Measurements from ENCODE around the gene HTR3C. TPM values are rescaled to one million over a fixed set of nuclear protein-coding genes. Genes with fewer than 3 reads are reported as not detected.

HTR3C gene
- total RNA-seq, 6 donors from 2014 or later = 0.23 to 2.4 (median 1.5) TPM; not detected in 2

DNA sequence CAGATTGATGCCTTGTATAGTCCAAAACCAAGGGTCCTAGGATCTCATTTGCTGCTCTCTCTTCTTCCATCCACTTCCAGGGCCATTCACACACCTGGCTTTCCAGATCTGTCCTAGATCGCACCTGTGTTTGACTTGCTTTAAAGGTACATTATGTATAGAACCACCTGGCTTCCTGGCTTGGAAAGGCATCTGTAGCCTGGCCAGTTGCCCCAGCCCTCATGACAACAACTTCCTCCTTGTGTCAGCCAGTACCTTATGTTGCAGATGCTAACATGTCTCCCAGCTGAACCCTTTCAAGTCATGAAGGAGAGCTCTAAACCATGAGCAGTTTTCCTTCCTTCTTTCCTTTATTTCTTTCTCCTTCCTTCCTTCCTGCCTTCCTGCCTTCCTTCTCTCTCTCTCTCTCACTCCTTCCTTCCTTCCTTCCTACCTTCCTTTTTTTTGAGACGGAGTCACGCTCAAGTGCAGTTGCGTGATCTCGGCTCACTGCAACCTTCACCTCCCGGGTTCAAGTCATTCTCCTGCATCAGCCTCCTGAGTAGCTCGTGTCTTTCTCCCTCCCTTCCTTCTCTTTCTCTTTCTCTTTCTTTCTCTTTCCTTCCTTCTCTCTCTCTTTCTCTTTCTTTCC, 2.5 kb upstream of the HTR3C start:
- Histone ChIP-seq H3K9me3 (no peaks in the 10 kb centered on the region), H3K27ac (no peak overlapping the region), H3K4me3 (no peak overlapping the region), H3K36me3 (no peaks in the 10 kb centered on the region), H3K4me1 (no peaks in the 10 kb centered on the region), H3K27me3 (no peaks in the 10 kb centered on the region)
- WGBS, 2 donors = 69 to 83% methylated on average over 7 of the region's 7 CpGs
- ATAC-seq (ENCODE audit: low FRiP score in 2 of 2) (no peak), DNase-seq (peak in 1 of 2 donors; percentile 32)
- TF ChIP-seq CTCF (IDR thresholded peaks at IDR 0.05) = no peak
- TF ChIP-seq POLR2A (IDR thresholded peaks at IDR 0.05) = no peak
- TF ChIP-seq EP300 (IDR thresholded peaks at IDR 0.05) = no peak
- TF ChIP-seq POLR2AphosphoS5 (IDR thresholded peaks at IDR 0.05) = no peak

DNA sequence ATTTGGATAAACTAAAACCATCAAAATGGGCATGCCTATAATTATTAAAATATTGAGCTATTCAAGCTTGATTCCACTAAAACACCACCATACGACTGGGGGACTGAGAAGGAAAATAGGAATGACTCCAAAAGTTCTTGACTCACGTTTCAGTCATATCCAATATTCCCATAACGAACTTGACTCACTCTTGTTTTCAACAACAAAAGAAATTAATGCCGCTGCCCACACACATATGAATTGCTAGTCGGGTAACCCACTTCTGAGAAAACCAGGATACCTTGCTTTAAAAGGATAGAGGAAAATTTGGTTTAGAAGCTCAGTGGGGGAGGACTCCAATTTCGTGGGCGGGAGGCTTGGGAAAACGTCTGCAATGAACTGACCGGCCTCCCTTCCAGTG, 5.2 kb downstream of the HTR3C start:
- Histone ChIP-seq H3K4me1 (no peaks in the 10 kb centered on the region), H3K9me3 (no peaks in the 10 kb centered on the region), H3K27me3 (no peaks in the 10 kb centered on the region), H3K27ac (no peak overlapping the region), H3K36me3 (no peaks in the 10 kb centered on the region), H3K4me3 (no peak overlapping the region)
- WGBS, 2 donors = 79 to 80% methylated on average over 9 of the region's 9 CpGs
- DNase-seq (no peak), ATAC-seq (ENCODE audit: low FRiP score in 2 of 2) (no peak)
- no peak for TF ChIP-seq POLR2A (IDR thresholded peaks at IDR 0.05)
- no peak for TF ChIP-seq CTCF (IDR thresholded peaks at IDR 0.05)
- TF ChIP-seq EP300 (IDR thresholded peaks at IDR 0.05) = no peak
- no peak for TF ChIP-seq POLR2AphosphoS5 (IDR thresholded peaks at IDR 0.05)

DNA sequence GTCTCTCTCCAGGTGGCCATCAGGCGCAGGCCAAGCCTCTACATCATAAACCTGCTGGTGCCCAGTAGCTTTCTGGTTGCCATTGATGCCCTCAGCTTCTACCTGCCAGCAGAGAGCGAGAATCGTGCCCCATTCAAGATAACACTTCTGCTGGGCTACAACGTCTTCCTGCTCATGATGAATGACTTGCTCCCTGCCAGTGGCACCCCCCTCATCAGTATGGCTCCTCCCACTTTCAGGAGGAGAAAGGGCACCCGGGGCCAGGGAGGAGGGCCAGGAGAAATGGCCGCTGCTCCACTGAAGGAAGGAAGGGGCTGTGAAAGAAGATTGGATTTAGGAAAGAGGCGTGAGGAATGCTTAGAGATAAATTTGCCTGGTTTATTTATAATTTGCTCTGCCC, 6.6 kb downstream of the HTR3C start:
- TF ChIP-seq POLR2AphosphoS5 (IDR thresholded peaks at IDR 0.05) = no peak
- TF ChIP-seq CTCF (IDR thresholded peaks at IDR 0.05) = no peak
- TF ChIP-seq EP300 (IDR thresholded peaks at IDR 0.05) = no peak
- TF ChIP-seq POLR2A (IDR thresholded peaks at IDR 0.05) = no peak

GRCh38 chr3:184062637-184063036, 9.8 kb downstream of the HTR3C start:
- H3K9me3 ChIP-seq = no peaks in the 10 kb centered on the region
- DNase-seq (no peak), ATAC-seq (ENCODE audit: low FRiP score in 2 of 2) (no peak)
- no peak overlapping the region for H3K27ac ChIP-seq
- no peaks in the 10 kb centered on the region for H3K36me3 ChIP-seq
- no peak for TF ChIP-seq CTCF (IDR thresholded peaks at IDR 0.05)
- TF ChIP-seq POLR2A (IDR thresholded peaks at IDR 0.05) = no peak
- no peak for TF ChIP-seq POLR2AphosphoS5 (IDR thresholded peaks at IDR 0.05)
- TF ChIP-seq EP300 (IDR thresholded peaks at IDR 0.05) = no peak
- H3K27me3 ChIP-seq = no peaks in the 10 kb centered on the region
- H3K4me3 ChIP-seq = no peak overlapping the region
- H3K4me1 ChIP-seq = peaks cover 0 to under 1% (median 0%) of the 10 kb centered on the region in 4 donors

More for the DNA sequence above, 6.6 kb downstream of the HTR3C start:
- no peak overlapping the region for H3K27ac ChIP-seq
- H3K9me3 ChIP-seq = no peaks in the 10 kb centered on the region
- H3K4me3 ChIP-seq = no peak overlapping the region
- WGBS, 2 donors = 48 to 51% methylated on average over 7 of the region's 7 CpGs
- no peak for ATAC-seq (ENCODE audit: low FRiP score in 2 of 2)
- no peaks in the 10 kb centered on the region for H3K4me1 ChIP-seq
- no peaks in the 10 kb centered on the region for H3K36me3 ChIP-seq
- DNase-seq = no peak
- H3K27me3 ChIP-seq = no peaks in the 10 kb centered on the region

DNA sequence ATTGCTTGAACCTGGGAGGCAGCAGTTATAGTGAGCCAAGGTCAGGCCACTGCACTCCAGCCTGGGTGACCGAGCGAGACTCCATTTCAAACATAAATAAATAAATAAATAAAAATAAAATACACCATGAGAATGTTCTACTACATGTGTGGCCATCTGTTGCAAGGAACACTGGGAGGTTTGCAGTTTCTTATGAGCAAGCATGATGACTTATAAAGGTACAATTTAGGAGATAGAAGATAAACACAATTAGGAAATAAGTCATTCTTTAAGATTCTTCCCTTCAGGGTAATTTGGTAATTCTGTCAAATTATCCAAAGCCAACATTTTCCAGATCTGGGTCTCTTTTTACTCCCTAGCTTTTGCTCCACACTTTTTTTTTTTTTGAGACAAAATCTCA, 13.4 kb downstream of the HTR3C start:
- Histone ChIP-seq H3K36me3 (no peaks in the 10 kb centered on the region), H3K27me3 (no peaks in the 10 kb centered on the region), H3K4me1 (peaks cover 0 to 3% (median 0%) of the 10 kb centered on the region in 4 donors), H3K4me3 (no peak overlapping the region), H3K27ac (no peak overlapping the region), H3K9me3 (no peaks in the 10 kb centered on the region)
- TF ChIP-seq POLR2AphosphoS5 (IDR thresholded peaks at IDR 0.05) (no peak), CTCF (IDR thresholded peaks at IDR 0.05) (no peak), POLR2A (IDR thresholded peaks at IDR 0.05) (no peak), EP300 (IDR thresholded peaks at IDR 0.05) (no peak)
- no peak for DNase-seq
- 90 to 92% methylated on average over 2 of the region's 2 CpGs for WGBS, 2 donors
- ATAC-seq (ENCODE audit: low FRiP score in 2 of 2) = no peak
